ENCODE measurements around the gene TNP1. TPM values are rescaled to one million over a fixed set of nuclear protein-coding genes. Genes with fewer than 3 reads are reported as not detected.

Gene TNP1
- not detected for polyA plus RNA-seq (ENCODE audit: insufficient read depth in 1 of 5, insufficient read length in 5 of 5, low replicate concordance in 1 of 5)
- long read RNA-seq, donor 1: 0 reads
- long read RNA-seq, donor 2: 0 reads
- long read RNA-seq, donor 3: 0 reads
- long read RNA-seq, donor 4: 0 reads
- long read RNA-seq, donor 5: 0 reads
- long read RNA-seq, donor 6: 0 reads
- long read RNA-seq, donor 7: 0 reads
- long read RNA-seq, donor 8: 0 reads

GRCh38 chr2:216859944-216860343 is at the start of gene TNP1:
Gene TNP1, minus strand, starts transcription at chr2:216860064. Its CDS starts 30 bp downstream, at chr2:216860034.
- DNase-seq: no peak

- DNase-seq: no peak
Measured at GRCh38 chr2:216908300-216908699, 48.4 kb upstream of the TNP1 start.

- no peak for DNase-seq
Measured at GRCh38 chr2:216905649-216906329, 45.9 kb upstream of the TNP1 start.

GRCh38 chr2:216904974-216905373 is 45.1 kb upstream of the TNP1 start:
- no peak for DNase-seq

- no peak for DNase-seq
Measured at GRCh38 chr2:216904554-216904953, 44.7 kb upstream of the TNP1 start.

- DNase-seq: no peak
Measured at GRCh38 chr2:216903470-216903869, 43.6 kb upstream of the TNP1 start.

- DNase-seq: no peak
Measured at GRCh38 chr2:216901273-216901672, 41.4 kb upstream of the TNP1 start.

GRCh38 chr2:216900406-216900805 is 40.5 kb upstream of the TNP1 start:
- DNase-seq: no peak

- DNase-seq: no peak
Measured at GRCh38 chr2:216897561-216898203, 37.8 kb upstream of the TNP1 start.

- no peak for DNase-seq
Measured at GRCh38 chr2:216890138-216890537, 30.3 kb upstream of the TNP1 start.

- DNase-seq: no peak
Measured at GRCh38 chr2:216888887-216889622, 29.2 kb upstream of the TNP1 start.

- no peak for DNase-seq
Measured at GRCh38 chr2:216888081-216888480, 28.2 kb upstream of the TNP1 start.

- no peak for DNase-seq
Measured at GRCh38 chr2:216887138-216887537, 27.3 kb upstream of the TNP1 start.

- DNase-seq: no peak
Measured at GRCh38 chr2:216885117-216885553, 25.3 kb upstream of the TNP1 start.

GRCh38 chr2:216884347-216884746 is 24.5 kb upstream of the TNP1 start:
- DNase-seq: no peak

GRCh38 chr2:216882876-216883275 is 23.0 kb upstream of the TNP1 start:
- no peak for DNase-seq

- no peak for DNase-seq
Measured at GRCh38 chr2:216881411-216881810, 21.5 kb upstream of the TNP1 start.

GRCh38 chr2:216880509-216881184 is 20.8 kb upstream of the TNP1 start:
- DNase-seq: peak in 1 of 2 donors; percentile 23

GRCh38 chr2:216879727-216880508 is 20.1 kb upstream of the TNP1 start:
- no peak for DNase-seq

- no peak for DNase-seq
Measured at GRCh38 chr2:216878072-216878471, 18.2 kb upstream of the TNP1 start.

- no peak for DNase-seq
Measured at GRCh38 chr2:216877085-216877484, 17.2 kb upstream of the TNP1 start.

Data from right lung (tissue), 10 donors.